Renal cortex interstitium (tissue), 11 donors: ENCODE results near the gene CTNNA2. TPM values are rescaled to one million over a fixed set of nuclear protein-coding genes. Genes with fewer than 3 reads are reported as not detected.
"Not testable (repeated sequence)": the region's sequence is repeated elsewhere in the genome, so short reads cannot be mapped to it uniquely, and the experiment has no call there.

Experiments used
- DNase-seq, 11 donors: peaks; one replicate each; pipeline ENCODE4 v3.0.0-alpha.2; 2013; ENCODE audit warnings: low read depth in 9 of 11, low spot score in 4 of 11; ENCODE audit errors: extremely low read depth in 1 of 11
- polyA plus RNA-seq, 3 donors: library from polyadenylated mRNA; unstranded; fragments of 120-200 nt; gene quantifications; one replicate each; pipeline ENCODE4 v1.2.1, GENCODE V29; 2013; ENCODE audit not compliant: insufficient read length in 3 of 3

CTNNA2 gene
- polyA plus RNA-seq, 3 donors = 4.3 to 6.0 (median 4.7) TPM

- DNase-seq = no peak
Observed at GRCh38 chr2:80141007-80141726, 628.3 kb downstream of the CTNNA2 start.

DNA sequence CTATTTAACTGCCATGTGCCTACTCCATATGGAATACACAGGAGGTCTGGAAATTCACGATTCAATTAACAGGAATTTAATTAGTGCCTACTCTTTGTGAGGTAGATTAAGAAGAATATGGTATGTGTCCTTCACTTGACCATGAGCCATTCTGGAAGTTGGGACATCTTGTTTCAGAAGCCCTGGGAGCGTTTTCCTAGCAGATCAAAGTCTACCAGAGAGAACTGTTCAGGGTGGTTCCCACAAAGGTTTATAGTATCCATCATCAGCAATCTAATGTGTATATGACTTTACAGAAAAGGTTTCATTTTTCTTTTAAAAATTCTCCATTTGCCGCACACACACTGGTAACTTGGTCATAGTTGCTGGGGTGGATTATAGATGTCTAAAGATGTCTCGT, 632.6 kb downstream of the CTNNA2 start:
- no peak for DNase-seq

- DNase-seq = not testable (repeated sequence)
Observed at GRCh38 chr2:80146757-80147156, 633.9 kb downstream of the CTNNA2 start.

DNA sequence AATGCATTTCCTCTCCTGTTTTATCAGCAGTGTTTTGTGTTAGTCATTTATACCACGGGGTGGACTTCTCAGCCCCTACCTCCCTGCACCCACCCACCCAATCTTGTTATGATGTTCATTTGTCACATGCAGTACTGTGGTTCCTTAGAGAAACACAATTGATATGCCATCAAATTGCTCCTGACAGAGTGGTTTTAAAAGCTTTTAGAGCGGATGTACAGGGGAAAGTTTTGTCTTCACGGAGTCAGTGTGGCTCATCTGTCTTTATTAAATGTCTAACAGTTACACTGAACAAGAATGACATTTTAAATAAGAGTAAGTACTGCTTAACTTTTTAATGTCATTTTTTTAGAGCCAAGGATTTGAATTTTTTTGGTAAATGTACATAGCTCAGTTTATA, 634.8 kb downstream of the CTNNA2 start:
- no peak for DNase-seq

DNA sequence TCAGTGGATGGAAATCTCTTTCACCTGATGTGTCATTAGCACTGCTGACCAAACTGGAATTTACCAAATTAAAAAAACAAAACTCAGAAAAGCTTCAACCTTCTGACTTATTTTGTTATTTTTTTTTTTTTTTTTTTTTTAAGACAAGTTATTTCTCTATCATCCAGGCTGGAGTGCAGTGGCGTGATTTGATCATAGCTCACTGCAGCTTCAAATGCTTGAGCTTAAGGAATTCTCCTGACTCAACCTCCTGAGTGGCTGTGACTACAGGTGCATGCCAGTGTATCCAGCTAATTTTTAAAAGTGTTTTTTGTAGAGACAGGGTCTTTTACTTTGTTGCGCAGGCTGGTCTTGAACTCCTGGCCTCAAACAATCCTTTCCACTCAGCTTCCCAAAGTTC, 636.1 kb downstream of the CTNNA2 start:
- DNase-seq = no peak

- no peak for DNase-seq
Observed at GRCh38 chr2:80149991-80150390, 637.1 kb downstream of the CTNNA2 start.

GRCh38 chr2:80151248-80151647, 638.4 kb downstream of the CTNNA2 start:
- DNase-seq = no peak

GRCh38 chr2:80151651-80152050, 638.8 kb downstream of the CTNNA2 start:
- DNase-seq = no peak

DNA sequence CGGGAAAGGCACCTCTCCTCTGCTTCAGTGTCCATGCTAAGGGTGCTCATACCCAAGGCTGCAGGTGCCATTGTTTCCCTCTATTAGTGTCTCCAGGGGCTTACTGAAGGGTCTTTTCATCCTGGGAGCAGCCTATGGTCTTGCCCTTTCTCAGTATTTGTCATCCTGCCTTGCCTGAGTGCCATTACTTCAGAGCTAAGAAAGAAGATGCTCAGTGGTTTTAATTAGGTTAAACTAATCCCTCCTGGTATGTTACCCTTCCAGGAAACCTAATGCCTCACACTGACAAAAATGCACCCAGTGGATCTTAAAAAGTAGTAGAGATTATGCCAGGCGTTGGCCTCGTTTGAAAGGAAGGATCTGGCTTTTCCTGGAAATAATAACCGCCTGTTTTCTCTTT, 640.3 kb downstream of the CTNNA2 start:
- no peak for DNase-seq

GRCh38 chr2:80153768-80154167, 640.9 kb downstream of the CTNNA2 start:
- DNase-seq = no peak

DNA sequence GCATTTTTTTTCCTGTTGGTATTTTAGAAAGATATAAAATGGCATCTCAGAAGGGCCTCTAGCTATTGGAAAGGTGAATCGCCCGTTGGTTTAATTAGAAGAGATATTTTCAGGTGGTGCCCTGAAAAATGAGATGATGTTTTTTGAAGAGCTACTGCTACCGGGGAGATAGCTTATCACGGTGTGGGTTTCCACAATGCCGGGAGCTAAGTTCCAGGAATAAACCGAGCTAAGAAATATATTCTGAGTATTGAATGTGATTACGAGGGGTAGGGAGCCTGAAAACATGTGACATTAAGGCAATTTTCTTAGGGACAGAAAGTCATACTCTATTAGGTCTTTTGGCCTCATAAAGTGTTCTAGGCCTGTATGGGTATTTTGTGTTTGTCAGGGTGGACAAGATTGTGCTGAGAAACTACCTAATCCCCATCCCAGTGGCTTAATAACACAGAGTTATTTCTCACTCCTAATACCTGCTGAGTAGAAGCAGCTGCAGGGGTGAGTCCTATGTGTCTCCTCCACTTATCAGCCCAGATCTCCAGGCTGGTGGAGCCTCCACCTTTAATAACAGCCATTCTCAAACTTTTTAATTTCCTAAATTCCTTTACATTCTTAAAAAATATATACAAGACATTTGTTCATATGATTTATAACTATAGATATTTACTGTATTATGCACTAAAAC, 641.5 kb downstream of the CTNNA2 start:
- no peak for DNase-seq

DNA sequence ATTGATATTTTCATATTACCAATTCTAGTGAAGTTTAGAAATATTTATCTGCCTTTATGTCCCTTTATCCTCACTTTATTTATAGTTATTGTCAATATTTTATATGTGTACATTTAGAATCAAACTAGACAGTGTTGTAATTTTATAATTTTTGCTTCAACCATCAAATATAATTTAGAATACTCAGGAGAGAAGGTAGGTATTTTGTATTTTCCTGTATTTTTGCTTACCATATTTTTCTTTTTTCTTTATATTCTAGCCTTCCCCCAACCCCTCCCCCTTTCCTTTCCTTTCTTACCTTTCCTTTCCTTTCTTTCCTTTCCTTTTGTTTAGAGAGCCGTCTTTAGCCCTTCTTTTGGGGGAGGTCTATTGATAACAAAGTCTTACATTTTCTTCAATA, 651.5 kb downstream of the CTNNA2 start:
- no peak for DNase-seq

DNA sequence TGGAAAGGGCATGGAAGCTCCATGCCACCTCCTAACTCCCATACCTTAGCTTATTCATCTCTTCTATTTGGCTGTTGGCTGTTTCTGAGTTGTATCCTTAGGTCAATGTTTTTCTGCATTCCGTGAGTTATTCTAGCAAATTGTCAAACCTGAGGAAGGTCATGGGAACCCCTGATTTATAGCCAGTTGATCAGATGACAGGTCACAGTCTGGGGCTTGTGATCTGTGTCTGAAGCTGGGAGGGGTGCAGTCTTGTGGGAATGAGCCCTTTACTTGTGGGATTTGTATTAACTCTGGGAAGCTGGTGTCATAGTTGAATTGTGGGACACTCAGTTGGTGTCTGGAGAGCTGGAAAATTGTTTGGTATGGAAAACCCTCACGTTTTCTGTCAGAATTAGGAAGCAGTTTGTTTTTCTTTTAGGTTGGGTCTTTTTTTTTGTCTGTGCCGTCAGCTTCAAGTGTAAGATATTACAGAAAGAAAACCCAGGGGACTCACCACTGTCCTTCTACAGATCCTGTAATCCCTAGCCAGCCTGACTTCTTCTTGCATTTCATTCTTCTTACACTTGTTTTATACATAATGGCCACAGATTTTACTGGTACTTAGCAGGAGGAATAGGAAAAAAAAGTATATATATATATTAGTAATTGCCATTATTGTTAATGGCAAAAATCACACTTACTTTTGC, 653.8 kb downstream of the CTNNA2 start:
- no peak for DNase-seq

DNA sequence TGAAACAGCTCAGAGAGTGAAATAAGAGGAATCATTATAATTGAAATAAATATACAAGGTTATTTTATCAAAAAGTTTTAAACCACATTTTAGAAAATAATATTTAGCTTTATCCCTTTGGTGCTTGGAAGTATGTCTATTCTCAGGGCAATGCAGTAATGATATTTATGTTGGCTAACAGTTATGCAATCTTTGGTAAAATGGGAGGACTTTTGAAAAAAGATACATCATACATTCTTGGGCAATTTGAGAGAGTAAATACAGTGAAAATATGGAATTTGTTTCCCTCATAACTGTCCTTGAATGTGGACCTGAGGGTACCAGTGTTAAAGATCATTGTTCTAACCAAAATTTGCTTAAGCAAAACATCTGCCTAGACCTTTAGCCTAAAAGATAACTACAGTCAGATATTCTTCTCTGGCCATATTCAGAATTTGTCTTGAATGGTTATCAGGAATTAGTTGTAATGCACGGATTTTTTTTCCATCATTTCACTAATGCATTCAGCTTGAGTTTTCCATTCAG, 654.5 kb downstream of the CTNNA2 start:
- no peak for DNase-seq

DNA sequence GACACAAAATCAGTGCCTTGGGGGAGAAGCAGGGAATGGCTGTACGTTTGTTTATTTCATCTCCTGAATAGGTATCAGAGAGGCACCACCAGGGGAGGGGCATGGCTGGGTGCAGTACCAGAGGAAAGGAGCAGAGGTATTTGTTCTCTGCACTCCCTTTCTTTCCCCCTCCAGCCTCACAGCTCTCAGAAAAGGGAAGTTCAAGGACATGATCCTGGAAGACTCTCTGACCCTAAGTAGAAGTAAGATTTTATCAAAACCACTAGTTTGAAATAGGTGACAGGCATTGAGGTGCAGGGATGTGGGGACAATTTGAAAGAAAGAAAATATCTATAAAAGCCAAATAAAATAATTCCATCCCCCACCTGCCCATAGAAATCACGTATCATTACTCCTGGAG, 655.2 kb downstream of the CTNNA2 start:
- no peak for DNase-seq

GRCh38 chr2:80168801-80169200, 656.0 kb downstream of the CTNNA2 start:
- no peak for DNase-seq

DNA sequence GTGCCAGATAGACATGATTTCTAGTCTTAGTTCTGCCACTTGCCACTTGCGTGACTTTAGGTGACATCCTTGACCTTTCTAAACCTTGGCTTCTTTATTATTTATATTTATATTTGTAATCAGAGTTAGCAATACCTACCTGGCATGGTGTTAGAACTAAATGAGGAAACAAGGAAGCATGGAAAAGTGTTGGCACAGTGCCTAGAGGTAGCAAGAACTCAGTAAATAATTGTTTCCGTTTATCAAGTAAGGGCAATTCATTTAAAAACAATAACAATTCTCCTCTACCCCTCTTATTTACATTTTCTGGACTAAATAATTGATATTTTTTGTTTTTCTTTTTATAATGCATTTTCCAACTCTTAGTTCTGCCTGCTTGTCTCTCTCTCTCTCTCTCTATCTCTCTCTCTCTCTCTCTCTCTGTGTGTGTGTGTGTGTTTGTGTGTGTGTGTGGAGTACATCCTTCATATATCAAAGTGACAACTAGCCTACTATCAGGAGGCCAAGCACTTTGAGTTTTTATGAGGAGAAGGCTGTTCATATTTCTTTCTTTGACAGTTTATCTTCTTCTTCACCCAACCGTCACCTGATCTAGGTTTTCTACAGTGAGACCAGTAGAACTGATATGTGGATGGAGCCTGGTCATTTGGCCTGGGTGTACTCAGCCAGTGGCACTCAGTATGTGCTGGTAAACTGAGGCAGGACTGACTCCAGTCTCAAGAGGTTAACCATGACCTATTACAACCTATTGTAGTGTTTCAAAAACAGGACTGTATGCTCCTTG, 657.2 kb downstream of the CTNNA2 start:
- no peak for DNase-seq

DNA sequence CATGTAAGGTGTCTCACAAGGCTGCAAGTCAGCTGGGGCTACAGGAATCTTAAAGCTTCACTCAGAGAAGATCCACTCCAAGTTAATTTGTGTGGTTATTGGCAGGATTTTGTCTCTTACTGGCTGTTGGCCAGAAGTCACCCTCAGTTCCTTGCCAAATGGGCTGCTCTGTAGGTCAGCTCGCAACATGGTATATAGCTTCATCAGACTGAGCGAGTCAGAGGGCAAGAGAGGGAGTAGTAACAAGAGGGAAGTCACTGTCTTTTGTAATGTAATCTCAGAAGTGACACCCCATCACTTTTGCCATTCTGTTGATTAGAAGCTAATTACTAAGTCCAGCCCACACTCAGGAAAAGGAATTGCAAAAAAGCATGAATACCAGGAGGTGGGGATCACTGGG, 672.2 kb downstream of the CTNNA2 start:
- no peak for DNase-seq

DNA sequence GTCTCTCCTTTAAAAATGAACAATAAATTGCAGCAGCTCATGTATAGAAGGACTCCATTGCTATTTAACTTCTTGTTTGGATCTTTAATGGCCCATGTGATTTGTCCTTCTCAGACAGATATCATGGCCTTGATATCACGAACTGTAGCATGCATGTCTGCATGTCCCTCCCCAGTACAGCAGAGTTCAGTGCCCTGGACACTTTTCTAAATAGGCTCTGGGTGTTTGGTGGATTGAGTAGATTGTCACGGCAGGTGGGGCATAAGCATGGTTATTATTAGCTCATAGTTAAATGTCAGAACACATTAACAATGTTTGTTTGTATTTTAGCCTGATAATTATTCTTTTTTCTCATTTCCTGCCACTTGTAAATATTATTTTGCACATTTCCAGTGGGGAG, 673.4 kb downstream of the CTNNA2 start:
- DNase-seq = no peak
